SK-N-SH (cell line): Measurements from ENCODE around the gene ATP6V0E2. TPM values are rescaled to one million over a fixed set of nuclear protein-coding genes. Genes with fewer than 3 reads are reported as not detected.

Source experiments
- CTCF ChIA-PET: fragments of 300-600, 350-600 bp; formaldehyde crosslinking; extraction: SDS; loops from one replicate; lab custom pipeline; 2021; lab: Yijun Ruan, JAX
- POLR2A ChIA-PET: fragments of 350-600 bp; sonication (Branson Sonifier 250); formaldehyde crosslinking; extraction: SDS; loops from one replicate; lab custom pipeline; 2020; ENCODE audit warnings: antibody characterized with exemption, inconsistent platforms; lab: Yijun Ruan, JAX
- DNase-seq: peaks from one replicate; pipeline ENCODE4 v3.0.0; 2012
- H2AFZ ChIP-seq: fragments of 200-600 bp; sonication (generic); 2 replicates; pipeline ENCODE4 v1.8.1; 2016; ENCODE audit warnings: antibody characterized with exemption, mild to moderate bottlenecking, low read depth
- H3F3A ChIP-seq: fragments of 200-600 bp; sonication (generic); replicated peaks from 2 replicates; pipeline ENCODE3; 2016; ENCODE audit warnings: antibody characterized with exemption, mild to moderate bottlenecking; ENCODE audit not compliant: insufficient read depth
- H3K27ac ChIP-seq, 2 experiments: fragments of 200-500 bp in 1 of 2; fragments of 200-600 bp in 1 of 2; sonication (Bioruptor generic) in 1 of 2; sonication (generic), shearing (Covaris generic) in 1 of 2; 2 replicates each; pipeline versions ENCODE4 v1.5.1 to v1.6.1; 2014 to 2016; ENCODE audit warnings: low read depth in 2 of 2, inconsistent platforms in 1 of 2, low read length in 1 of 2, mild to moderate bottlenecking in 1 of 2, mixed read lengths in 1 of 2
- H3K27me3 ChIP-seq: fragments of 200-600 bp; sonication (generic), shearing (Covaris generic); 2 replicates; pipeline ENCODE4 v1.6.1; 2016; ENCODE audit warnings: mixed run types; ENCODE audit not compliant: insufficient read depth
- H3K36me3 ChIP-seq, 2 experiments: fragments of 200-500 bp in 1 of 2; fragments of 200-600 bp in 1 of 2; sonication (Bioruptor generic) in 1 of 2; sonication (generic) in 1 of 2; replicated peaks in 1 of 2; 2 replicates each; pipeline versions ENCODE3 to v1.5.1; 2014 to 2016; ENCODE audit warnings: low read length in 1 of 2, mild to moderate bottlenecking in 1 of 2; ENCODE audit not compliant: insufficient read depth in 2 of 2, control insufficient read depth in 1 of 2
- H3K4me1 ChIP-seq, 2 experiments: fragments of 200-500 bp in 1 of 2; fragments of 200-600 bp in 1 of 2; sonication (Bioruptor generic) in 1 of 2; sonication (generic), shearing (Covaris generic) in 1 of 2; 2 replicates each; pipeline versions ENCODE4 v1.5.1 to v1.6.1; 2014 to 2016; ENCODE audit warnings: low read depth in 1 of 2, low read length in 1 of 2, mixed run types in 1 of 2; ENCODE audit not compliant: insufficient read depth in 2 of 2, control insufficient read depth in 1 of 2
- H3K4me2 ChIP-seq: fragments of 200-600 bp; sonication (generic), shearing (Covaris generic); 2 replicates; pipeline ENCODE4 v1.6.1; 2017; ENCODE audit warnings: mixed run types
- H3K4me3 ChIP-seq, 2 experiments: fragments of 200-500 bp in 1 of 2; fragments of 200-600 bp in 1 of 2; sonication (Bioruptor generic) in 1 of 2; sonication (generic), shearing (Covaris generic) in 1 of 2; 2 replicates each; pipeline versions ENCODE4 v1.5.1 to v1.8.1; 2014 to 2016; ENCODE audit warnings: low read depth in 2 of 2, inconsistent platforms in 1 of 2, low read length in 1 of 2, mild to moderate bottlenecking in 1 of 2, mixed read lengths in 1 of 2, moderate library complexity in 1 of 2
- H3K79me2 ChIP-seq: fragments of 200-600 bp; sonication (generic); 2 replicates; pipeline ENCODE4 v1.8.1; 2017; ENCODE audit warnings: mild to moderate bottlenecking; ENCODE audit not compliant: insufficient read depth
- H3K9ac ChIP-seq: fragments of 200-600 bp; sonication (generic); 2 replicates; pipeline ENCODE4 v1.6.1; 2017; ENCODE audit warnings: mixed run types
- H3K9me2 ChIP-seq: fragments of 200-600 bp; sonication (generic); 2 replicates; pipeline ENCODE4 v1.6.1; 2017; ENCODE audit warnings: mixed run types
- H3K9me3 ChIP-seq: fragments of 200-600 bp; sonication (generic); 2 replicates; pipeline ENCODE4 v1.6.1; 2017; ENCODE audit warnings: mixed run types, mild to moderate bottlenecking, moderate library complexity
- H4K20me1 ChIP-seq: fragments of 200-600 bp; sonication (generic); 2 replicates; pipeline ENCODE4 v1.6.1; 2017; ENCODE audit warnings: mild to moderate bottlenecking, mixed run types; ENCODE audit not compliant: insufficient read depth
- CTCF ChIP-seq: fragments of 200-600 bp; sonication (generic); IDR thresholded peaks from 2 replicates; pipeline ENCODE4 v1.6.1; 2017; ENCODE audit warnings: antibody characterized with exemption, mild to moderate bottlenecking, moderate library complexity
- ELF1 ChIP-seq: IDR thresholded peaks from 2 replicates; pipeline ENCODE4 v1.4.0; 2012
- GABPA ChIP-seq: IDR thresholded peaks from 2 replicates; pipeline ENCODE4 v1.4.0; 2012; ENCODE audit warnings: low read depth, mild to moderate bottlenecking
- GATA2 ChIP-seq: sonication (generic); formaldehyde crosslinking; IDR thresholded peaks from 2 replicates; pipeline ENCODE4 v1.5.0; 2020; ENCODE audit warnings: mild to moderate bottlenecking, missing genetic modification reagents
- IRF3 ChIP-seq: fragments of 150-350 bp; IDR thresholded peaks from 2 replicates; pipeline ENCODE4 v1.6.1; 2016; ENCODE audit warnings: mild to moderate bottlenecking, low read depth, low read length
- JUND ChIP-seq: IDR thresholded peaks from 2 replicates; pipeline ENCODE4 v1.4.0; 2012
- MAX ChIP-seq: IDR thresholded peaks from 2 replicates; pipeline ENCODE4 v1.4.0; 2012; ENCODE audit warnings: low read depth
- MEF2A ChIP-seq: IDR thresholded peaks from 2 replicates; pipeline ENCODE4 v1.4.0; 2012; ENCODE audit warnings: low read depth, borderline replicate concordance
- NRF1 ChIP-seq: IDR thresholded peaks from 2 replicates; pipeline ENCODE4 v1.6.1; 2012; ENCODE audit warnings: low read depth, mild to moderate bottlenecking, low read length
- PBX3 ChIP-seq: IDR thresholded peaks from 2 replicates; pipeline ENCODE4; 2012
- RAD21 ChIP-seq: IDR thresholded peaks from 2 replicates; pipeline ENCODE4 v1.6.1; 2012; ENCODE audit warnings: mild to moderate bottlenecking, low read length
- SMC3 ChIP-seq: IDR thresholded peaks from 2 replicates; pipeline ENCODE4 v1.6.1; 2012; ENCODE audit warnings: low read depth, low read length, improper control_type of control experiment
- TCF12 ChIP-seq: IDR thresholded peaks from 2 replicates; pipeline ENCODE4 v1.4.0; 2012
- TEAD4 ChIP-seq: IDR thresholded peaks from 2 replicates; pipeline ENCODE4 v1.4.0; 2012; ENCODE audit warnings: mild to moderate bottlenecking, borderline replicate concordance; ENCODE audit not compliant: insufficient read depth
- USF1 ChIP-seq: IDR thresholded peaks from 2 replicates; pipeline ENCODE4 v1.4.0; 2012; ENCODE audit warnings: low read depth, borderline replicate concordance
- USF2 ChIP-seq: fragments of 150-350 bp; IDR thresholded peaks from 2 replicates; pipeline ENCODE4 v1.6.1; 2017; ENCODE audit warnings: antibody characterized with exemption, low read length, low read depth, borderline replicate concordance
- YY1 ChIP-seq: IDR thresholded peaks from 2 replicates; pipeline ENCODE4 v1.4.0; 2012; ENCODE audit warnings: low read depth, mild to moderate bottlenecking
- ZBTB33 ChIP-seq: IDR thresholded peaks from 2 replicates; pipeline ENCODE4 v1.4.0; 2012; ENCODE audit warnings: low read depth, borderline replicate concordance
- WGBS: methylation state at CpG from one replicate; pipeline ENCODE4 v1.1.6; 2017; ENCODE audit warnings: low lambda C conversion rate; 5-methylcytosine and 5-hydroxymethylcytosine counted together
- polyA plus RNA-seq, 3 experiments: library from polyadenylated mRNA; depleted of rRNA; stranded (reverse); fragments of >200 nt; gene quantifications; 2 replicates each; pipeline ENCODE4 v1.2.3, GENCODE V29; 2012

ATP6V0E2 gene
- polyA plus RNA-seq, 1 of the 3 experiments (the other 2 are of a cell fraction), result 49.6 TPM

GRCh38 chr7:149834601-149835000 lies 39.2 kb upstream of the ATP6V0E2 start:
- ChIA-PET POLR2A (no interaction called here), CTCF (interaction anchor here (0.8 to 1.2 kb wide), 2 partner anchors 11 to 45 kb away, joined by 3 to 5 read pairs; no protein-coding TSS in a partner anchor)
- no peak overlapping the region for H2AFZ ChIP-seq
- H3K9me2 ChIP-seq, result no peaks in the 10 kb centered on the region
- H4K20me1 ChIP-seq, result no peaks in the 10 kb centered on the region
- H3K4me1 ChIP-seq, result peaks cover 0 to 11% of the 10 kb centered on the region in 2 experiments; a peak in 2 of 4 replicates
- H3K36me3 ChIP-seq, result no peaks in the 10 kb centered on the region
- TF ChIP-seq JUND (no peak), TEAD4 (no peak), GABPA (no peak), USF1 (no peak), IRF3 (no peak), MAX (no peak), SMC3 (no peak), PBX3 (no peak), CTCF (no peak), YY1 (no peak), ZBTB33 (no peak), NRF1 (no peak), TCF12 (no peak), ELF1 (no peak), MEF2A (no peak), RAD21 (no peak), GATA2 (CRISPR knock-in tag) (no peak), USF2 (no peak)
- no peak overlapping the region for H3K4me3 ChIP-seq
- WGBS, result 43% methylated on average over 8 of the region's 8 CpGs
- H3K79me2 ChIP-seq, result peaks cover 10% of the 10 kb centered on the region
- peaks cover under 1% of the 10 kb centered on the region for H3F3A ChIP-seq
- no peak overlapping the region for H3K9ac ChIP-seq
- DNase-seq, result no peak
- H3K9me3 ChIP-seq, result no peaks in the 10 kb centered on the region
- H3K27me3 ChIP-seq, result peaks cover 38% of the 10 kb centered on the region
- no peak overlapping the region for H3K4me2 ChIP-seq
- H3K27ac ChIP-seq, result no peak overlapping the region
